Activated CD4-positive, alpha-beta T cell treated with anti-CD3 and anti-CD28 coated beads for 24 hours (primary cell): Measurements from ENCODE around the gene RAB8A.
"Not testable (repeated sequence)": the region's sequence is repeated elsewhere in the genome, so short reads cannot be mapped to it uniquely, and the experiment has no call there.

Experiments used
- DNase-seq, 2 donors: peaks; one replicate each; pipeline ENCODE4 v3.0.0-alpha.2; 2020; ENCODE audit warnings: low read depth in 2 of 2

The RAB8A gene

DNA sequence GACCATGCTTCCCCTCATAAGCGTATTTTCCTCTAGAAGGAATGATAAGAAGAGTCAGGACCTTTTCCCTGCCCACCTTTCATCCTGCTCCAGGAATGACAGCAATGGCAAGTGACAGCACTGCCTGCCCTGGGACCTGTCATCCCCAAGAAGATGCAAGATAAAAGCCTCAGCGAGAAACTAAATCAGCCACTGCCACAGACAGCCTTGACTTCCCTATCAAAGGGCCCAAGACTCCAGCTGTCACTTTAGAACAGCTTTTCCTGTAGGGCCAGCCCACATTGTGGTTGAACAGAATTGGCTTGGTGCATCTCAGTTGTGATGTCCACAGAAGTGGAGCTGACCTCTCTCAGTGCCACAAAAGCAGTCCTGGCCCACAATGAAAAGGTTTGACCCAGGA, 1.1 kb downstream of the RAB8A start:
- DNase-seq = no peak

DNA sequence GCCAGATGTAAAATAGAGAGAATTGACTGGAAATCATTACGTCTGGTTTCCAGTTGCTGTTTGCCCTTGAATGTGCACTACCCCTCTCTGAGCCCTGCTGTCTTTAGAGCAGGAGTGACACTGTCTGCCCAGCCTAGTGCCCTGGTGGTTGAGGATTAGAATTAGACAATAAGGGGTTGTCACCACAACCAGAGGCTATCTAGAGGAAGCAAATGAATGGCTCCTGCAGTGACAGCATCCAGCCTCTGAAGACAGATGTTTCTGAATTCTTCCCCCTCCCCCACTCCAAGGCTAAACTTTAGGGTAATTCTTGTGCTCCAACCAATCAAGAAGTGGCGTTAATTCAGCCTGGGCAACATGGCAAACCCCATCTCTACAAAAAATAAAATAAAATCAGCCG, 2.0 kb downstream of the RAB8A start:
- no peak for DNase-seq

DNA sequence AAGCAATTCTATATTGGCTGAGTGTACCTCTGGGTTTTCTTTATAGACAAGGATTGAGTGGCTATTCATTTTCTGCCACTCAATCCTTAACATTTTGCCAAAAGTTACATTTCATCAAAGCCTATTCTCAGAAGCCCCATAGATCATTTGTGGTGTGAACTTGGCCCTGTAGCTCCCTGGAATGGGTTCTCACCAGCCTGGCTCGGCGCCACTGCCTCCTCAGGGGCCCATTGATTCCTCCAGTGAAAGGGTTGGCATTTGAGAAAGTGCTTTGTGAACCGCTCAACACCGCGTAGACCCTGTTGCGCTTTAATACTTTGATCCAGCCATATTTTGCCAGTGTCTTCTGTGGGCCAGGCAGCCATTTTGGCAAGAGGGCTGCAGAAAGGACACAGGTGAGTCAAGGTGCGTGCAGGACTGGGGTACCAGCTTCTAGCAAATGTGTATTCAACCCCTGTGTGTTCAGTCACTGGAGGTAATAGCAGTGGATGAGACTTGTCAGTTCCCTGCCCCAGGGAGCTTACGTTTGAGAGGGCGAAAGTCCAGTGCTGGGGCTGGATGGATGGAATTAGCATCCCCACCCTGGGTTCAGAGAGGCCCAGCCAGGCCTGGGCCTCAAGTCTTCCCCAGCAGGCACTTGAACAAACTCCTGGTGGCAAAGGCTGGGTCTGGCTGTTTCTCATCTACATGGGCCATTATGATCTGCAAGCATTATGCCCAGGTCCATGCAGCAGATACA, 3.8 kb downstream of the RAB8A start:
- no peak for DNase-seq

DNA sequence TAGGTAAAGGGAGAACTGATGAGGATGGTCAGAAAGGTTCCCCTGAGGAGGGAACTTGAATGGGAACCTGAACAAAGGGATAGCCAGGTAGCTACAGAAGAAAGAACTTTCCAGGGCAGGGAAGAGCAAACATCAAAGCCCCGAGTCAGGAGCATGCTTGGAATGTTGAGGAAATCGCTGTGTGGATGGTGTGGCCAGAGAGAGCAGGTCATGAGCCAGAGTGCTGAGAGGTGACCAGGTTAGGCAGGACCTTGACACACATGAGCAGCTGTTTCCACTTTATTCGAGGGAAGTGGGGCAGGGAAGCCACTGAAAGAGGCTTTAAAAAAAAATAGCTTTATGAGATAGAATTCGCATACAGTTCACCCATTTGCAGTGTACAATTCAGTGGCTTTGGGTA, 4.4 kb downstream of the RAB8A start:
- DNase-seq = no peak

DNA sequence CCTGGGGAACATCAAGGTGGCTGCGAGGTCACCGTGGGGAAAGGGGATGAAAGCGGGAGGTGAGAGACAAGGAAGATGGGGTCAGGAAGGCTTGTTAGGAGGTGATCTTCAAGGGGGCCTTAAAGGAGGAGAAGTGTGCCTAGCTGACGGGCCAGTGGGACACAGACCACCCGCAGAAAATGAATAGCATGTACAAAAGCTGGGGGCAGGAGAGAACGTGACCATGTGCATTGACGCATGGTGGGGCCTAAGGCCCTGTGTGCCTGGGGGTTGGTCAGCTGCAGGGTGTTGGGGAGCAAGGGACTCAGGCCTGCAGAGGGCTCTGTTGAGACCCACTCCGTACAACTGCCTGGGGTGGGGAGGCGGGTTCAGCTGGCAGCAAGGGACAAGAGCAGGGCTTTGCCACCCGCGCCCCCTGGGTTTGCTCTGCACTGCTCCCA, 5.9 kb downstream of the RAB8A start:
- no peak for DNase-seq

DNA sequence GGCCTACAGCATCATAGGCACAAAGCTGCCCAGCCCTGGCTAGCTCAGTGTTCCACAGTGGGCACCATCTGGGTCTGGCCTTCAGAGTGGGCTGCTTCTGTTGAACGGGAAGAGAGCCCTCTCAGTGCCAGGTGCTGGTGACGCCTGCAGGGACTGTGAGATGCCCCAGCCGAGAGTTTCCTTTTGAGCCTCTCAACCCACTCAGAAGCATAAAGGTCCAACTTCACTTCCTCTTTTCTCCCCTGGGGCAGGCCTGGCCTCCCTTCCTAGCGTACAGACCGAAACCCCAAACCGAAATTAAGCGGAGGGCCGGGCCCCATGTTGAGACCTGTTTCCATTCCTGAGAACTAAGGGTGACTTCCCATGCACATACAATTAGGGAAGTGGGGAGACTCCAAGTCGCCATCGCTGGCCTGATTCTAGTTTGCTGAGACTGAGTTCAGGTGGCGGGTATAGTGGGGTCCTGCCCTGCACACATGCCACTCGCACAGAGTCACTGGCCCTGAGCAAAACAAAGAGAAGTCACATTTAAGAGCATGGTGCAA, 6.9 kb downstream of the RAB8A start:
- DNase-seq = peak in 1 of 2 donors; percentile 50

DNA sequence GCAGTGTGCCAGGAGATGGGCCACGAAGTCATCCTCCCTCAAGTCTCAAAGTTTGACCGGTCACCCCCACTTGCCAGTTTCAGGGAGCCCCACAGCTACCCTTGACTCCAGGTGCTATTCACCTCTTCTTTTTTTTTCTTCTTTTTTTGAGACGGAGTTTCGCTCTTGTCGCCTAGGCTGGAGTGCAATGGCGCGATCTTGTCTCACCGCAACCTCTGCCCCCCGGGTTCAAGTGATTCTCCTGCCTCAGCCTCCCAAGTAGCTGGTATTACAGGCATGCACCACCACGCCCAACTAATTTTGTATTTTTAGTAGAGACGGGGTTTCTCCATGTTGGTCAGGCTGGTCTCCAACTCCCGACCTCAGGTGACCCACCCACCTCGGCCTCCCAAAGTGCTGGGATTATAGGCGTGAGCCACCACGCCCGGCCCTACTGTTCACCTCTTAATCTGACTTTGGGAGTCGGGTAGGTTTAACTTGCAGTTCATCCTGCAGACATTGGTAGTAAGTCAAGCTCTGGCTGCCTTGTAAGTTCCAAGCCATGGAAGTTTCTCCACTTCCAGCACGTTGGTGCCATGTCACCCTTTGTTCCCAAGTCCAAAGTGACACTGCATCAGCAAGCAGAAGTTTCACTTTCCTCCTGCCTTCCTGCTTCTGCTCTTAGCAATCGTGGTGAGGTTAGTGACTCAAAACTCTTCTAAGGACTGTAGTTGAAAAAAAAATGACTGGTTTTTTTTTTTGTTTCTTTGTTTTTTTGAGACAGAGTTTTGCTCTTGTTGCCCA, 7.6 kb downstream of the RAB8A start:
- not testable (repeated sequence) for DNase-seq

DNA sequence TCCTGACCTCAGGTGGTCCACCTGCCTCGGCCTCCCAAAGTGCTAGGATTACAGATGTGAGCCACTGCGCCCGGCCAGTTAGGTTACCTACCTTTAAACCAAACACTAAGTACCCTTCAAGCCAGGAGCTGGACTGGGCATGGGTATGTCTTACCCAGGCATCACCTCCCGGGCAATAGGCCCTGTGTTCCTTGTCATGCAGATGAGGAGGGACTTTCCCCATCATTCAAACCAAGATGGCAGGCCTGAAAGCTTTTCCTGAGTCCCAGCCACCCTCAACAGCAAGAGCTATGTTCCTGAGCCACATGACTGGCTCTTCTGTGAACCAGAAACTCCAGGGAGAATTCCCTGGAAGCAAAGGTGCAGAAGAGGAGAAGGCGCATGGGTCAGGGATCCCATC, 9.5 kb downstream of the RAB8A start:
- no peak for DNase-seq

DNA sequence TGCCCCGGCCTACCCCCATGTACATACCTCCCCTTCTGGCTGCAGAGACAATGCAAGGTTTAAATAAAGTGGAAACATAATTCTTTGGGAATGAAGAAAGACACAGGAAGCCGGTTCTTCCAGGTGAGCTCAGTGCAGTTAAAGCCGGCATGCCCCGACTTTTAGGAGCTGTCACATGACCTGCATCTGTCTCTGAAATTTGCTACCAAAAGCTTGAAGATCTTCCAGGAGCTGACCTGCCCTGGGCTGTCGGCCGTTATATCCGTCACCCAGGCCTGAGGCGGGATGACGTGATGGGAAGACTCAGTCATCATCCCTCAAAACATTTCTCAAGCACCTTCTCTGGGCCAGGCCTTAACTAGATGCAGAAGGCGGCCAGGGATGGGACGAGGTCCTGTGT, 10.3 kb downstream of the RAB8A start:
- no peak for DNase-seq

DNA sequence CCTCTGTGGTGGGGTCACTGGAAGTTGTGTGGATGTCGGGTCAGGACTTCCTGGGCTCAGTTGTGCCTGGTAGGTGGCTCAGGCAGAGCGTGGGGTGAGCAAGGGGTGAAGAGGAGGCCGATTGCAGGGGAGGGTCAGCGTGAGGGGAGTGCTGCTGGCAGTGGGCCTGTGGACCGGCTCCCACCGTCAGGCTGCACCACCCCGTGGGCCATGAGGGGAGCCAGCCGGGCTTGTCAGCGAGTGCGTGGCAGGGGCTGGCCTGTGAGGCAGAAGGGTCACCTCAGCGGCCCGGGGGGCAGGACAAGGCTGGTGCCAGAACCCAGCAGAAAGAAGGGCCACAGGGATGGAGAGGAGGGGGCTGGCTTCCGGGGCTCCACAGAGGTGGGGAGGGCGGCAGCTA, 13.3 kb downstream of the RAB8A start:
- DNase-seq = no peak

DNA sequence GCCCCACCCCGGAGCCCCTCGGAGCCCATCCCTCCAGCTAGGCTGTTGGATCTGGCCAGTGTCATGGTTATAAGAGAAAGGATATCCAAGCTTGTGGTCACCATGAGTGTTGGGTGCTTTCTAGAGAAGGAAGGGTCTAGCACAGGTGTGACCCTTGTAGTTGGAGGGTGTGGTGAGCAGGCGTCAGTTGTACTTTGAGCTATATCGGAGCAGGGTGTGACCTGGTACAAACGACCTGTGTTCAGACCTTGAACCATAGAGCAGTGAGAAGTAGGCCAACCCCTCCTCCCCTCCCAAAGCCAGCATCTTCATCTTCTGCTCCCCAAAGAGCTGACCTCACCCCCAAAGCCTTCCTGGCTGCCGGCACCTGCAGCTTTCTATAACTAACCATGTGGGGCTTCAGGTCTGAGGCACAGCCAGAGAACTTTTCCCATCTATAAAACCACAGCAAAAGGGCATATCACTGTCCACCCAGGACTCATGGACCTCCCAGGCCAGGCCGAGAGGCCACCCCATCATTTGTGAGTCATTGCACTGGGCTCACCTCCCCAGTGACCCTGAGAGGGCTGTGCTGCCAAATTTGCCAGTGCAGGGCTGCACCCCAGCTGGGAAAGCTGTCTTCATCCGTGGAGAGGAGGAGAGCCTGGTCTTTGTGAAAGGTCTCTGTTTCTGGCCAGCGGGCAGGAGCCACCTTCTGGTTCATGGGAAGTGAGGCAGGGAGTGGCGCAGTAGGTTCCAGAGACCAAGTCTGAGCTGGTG, 14.2 kb downstream of the RAB8A start:
- DNase-seq = no peak

DNA sequence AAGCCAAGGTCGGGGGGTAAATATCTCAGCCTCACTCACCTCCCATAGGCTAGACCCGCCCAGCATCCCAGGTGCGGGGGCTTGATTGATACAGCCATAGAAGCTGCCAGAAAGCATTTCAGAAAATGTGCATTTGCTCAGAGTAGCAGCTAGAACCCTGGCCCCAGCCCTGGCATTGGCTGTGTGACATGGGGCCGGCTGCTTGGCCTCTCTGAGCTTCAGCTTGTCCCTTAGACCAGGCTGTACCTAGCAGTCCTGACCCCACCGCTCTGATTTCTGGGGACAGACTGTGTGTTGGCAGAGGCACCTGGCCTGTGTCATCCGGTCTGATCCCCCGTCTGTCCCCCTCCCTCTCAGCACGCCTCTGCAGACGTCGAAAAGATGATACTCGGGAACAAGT, 15.4 kb downstream of the RAB8A start:
- DNase-seq = no peak

DNA sequence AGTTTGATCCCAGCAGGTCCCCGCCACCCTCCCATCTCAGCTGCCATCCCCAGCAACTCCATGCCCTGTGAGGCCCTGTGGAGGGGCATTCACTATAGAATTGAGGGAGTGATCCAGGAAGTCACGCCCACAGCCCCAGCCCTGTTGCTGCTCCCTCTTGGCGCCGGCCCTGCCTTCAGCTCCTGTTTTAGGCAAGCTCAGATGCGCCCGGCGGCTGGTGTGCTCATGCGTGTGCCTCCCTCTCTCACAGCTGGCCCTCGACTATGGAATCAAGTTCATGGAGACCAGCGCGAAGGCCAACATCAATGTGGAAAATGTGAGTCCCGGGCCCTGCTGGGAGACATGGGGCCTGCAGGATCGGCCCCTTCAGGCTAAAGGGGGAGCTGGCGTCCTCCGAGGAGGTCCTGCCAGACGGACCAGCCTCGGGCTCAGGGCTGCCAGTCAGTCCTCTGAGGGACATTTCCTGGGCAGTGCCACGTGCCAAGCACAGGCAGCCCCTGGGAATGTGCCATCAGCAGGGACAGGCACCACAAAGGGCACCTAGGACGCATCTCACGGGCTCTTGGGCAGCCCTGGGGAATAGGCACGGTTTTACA, 16.2 kb downstream of the RAB8A start:
- no peak for DNase-seq

DNA sequence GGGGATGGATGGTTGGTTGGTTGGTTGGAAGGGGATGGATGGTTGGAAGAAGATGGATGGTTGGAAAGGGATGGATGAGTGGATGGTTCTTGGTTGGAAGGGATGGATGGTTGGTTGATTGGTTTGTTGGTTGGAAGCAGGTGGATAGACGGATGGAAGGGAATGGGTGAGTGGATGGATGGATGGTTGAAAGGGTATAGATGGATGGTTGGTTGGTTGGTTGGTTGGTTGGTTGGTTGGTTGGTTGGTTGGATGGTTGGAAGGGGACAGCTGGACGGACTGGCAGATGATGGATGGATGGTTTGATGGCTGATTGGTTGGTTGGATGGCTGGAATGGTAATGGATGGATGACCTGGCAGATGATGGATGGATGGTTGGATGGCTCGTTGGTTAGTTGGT, 20.0 kb downstream of the RAB8A start:
- DNase-seq = no peak

DNA sequence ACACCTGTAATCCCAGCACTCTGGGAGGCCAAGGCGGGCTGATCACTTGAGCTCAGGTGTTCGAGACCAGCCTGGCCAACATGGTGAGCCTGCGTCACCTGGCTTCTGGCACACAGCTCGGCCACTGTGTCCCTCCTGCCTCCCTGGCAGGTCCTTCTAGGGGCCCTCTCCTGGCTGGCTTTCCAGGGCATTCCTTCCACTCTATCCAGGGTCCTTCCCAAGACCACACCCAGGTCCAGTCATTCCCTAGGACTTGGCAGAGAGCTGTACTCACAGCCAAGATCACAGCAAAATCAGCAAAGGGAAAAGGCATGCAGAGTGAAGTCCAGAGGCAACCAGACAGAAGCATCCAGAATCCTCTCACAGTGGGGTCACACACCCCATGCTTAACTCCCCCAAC, 22.1 kb downstream of the RAB8A start:
- no peak for DNase-seq

DNA sequence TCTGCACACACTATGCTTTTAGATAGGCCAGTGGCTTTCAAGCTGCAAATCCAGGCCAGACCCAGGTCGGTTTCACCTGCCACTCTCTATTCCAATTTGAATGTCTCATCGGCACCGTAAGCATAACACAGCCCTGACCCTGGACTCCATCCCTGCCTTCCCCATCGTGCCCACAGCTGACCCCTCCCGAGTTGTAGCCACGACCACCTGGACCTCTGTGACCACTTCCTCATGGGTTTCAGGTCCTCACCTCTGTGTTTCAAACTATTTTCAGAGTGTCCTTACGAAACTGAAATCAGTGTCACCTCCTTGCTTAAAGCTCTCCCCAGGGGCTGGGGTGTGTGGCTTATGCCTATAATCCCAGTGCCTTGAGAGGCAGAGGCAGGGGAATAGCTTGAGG, 22.8 kb downstream of the RAB8A start:
- no peak for DNase-seq

DNA sequence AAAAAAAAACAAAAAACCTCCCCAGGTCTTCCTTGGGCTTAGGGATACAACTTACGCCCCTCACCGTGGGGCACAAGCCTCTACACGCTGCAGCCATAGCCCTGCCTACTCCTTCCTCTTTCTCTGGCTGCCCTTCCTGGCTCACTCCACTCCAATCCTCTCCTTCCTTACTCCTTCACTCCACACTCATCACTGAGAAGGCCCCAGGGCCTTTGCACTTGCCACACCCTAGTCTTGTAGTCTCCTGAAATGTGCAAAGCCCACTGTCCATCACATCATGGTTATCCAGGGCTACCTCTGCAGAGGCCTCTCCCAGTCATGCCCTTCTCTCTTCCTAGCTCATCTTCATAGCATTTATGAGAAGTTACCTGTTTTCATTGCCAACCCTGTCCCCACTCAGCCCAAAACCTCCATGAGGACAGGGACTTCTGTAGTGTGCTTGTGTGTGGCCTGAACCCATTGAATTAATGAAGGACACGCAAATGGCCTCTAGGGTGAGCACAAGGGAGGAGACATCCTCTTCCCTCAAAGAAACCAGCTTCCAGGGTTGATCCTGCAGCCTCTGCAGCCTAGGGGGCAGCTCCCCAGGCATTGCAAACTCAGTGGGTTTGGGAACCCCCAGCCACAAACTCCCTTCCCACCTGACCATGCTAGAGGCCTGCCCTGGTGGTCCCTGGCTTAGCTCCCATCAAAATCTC, 23.9 kb downstream of the RAB8A start:
- no peak for DNase-seq

DNA sequence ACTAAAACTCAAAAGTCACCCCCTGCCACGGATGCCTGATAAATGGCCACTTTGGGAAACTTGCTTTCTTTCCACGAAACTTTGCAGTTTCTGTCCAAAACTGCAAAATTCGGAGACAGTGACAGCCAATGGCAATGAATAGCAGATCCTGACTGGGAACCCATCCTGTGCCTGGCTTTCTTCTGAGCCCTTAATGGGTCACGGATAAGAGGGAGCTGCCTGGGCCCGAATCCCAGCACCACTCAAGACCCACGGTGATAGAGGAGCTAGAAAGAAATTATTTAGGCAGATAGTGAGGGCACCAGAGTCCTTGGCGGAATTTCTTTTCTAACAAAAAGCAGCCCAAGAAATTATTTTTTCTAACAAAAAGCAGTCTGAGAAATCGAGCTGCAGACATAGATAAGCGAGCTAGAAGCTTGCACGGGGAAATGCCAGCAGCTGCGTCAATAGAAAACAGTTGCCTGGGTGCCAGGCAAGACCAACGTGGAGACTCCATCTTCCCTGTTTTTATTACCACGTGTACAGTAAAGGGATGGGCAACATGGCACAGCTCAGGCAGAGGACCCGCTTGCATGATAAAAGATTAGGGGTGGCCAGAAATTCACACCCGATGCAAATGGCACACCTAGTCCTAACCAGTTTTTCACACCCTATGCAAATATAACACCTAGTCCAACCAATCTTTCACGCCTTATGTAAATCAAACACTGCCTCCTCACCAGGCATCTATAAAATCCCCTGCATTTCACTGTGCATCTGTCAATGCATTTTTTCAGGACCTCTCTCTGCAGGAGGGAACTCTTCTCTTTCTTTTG, 24.7 kb downstream of the RAB8A start:
- DNase-seq = no peak

DNA sequence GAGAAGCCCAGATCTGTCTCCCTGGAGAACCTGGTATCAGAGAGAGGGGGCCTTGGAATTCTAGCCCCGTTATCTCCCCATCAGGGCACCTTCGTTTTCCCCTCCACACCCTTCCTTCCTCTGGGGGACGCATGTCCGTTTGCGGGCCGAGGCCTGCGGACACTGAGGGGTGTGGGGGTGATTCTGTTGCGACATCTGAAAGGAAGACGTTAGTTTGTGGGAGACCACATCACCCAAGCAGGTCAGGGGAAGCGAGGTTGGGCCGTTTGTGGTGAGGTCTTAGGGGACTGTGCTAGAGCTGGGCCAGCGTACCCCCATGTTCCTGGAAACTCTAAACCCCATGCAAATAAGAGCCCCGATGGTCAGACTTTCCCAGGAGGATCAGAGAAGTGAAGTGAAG, 28.1 kb downstream of the RAB8A start:
- no peak for DNase-seq

DNA sequence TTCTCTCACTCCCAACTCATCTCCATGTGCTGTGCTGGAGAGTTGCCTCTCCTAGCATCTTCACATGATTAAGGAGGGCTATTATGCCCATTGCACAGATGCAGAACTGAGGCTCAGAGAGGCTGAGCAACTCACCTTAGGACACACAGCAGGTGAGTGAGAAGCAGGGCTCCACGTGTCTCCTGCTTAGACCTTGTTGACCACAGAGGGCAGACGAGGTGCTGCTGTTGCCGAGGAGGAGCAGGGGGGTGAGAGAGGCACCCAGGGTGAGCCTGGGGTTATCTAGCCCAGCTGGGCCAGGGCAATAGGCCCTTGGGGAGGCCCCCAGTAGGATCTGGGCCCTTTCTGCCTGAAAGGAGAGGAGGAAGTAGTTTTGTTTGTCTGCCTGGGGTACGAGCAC, 29.4 kb downstream of the RAB8A start:
- no peak for DNase-seq
